ENCODE results near the gene CRYBA2.

The CRYBA2 gene

DNA sequence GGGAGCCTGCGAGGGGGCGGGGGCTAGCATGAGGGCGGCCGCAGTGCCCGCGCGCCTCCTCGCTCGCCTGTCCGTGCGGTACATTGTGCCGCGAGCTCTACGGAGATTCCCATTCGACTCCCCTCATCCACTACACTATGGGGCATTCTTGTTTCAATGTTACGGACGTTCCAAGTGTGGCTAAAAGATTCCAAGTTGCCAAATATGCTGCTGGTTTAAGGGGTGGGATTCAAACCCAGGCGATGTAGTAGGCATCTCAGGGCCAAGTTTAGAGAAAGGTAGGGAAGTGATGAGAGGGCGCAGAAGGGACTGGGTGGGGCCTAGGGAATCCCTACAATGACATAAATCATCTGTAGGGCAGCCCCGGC is 10.0 kb upstream of the CRYBA2 start:
- no peak overlapping the region for H3K4me3 ChIP-seq (ENCODE audit: low read depth, low read length)
- TF ChIP-seq, protein P1, sequence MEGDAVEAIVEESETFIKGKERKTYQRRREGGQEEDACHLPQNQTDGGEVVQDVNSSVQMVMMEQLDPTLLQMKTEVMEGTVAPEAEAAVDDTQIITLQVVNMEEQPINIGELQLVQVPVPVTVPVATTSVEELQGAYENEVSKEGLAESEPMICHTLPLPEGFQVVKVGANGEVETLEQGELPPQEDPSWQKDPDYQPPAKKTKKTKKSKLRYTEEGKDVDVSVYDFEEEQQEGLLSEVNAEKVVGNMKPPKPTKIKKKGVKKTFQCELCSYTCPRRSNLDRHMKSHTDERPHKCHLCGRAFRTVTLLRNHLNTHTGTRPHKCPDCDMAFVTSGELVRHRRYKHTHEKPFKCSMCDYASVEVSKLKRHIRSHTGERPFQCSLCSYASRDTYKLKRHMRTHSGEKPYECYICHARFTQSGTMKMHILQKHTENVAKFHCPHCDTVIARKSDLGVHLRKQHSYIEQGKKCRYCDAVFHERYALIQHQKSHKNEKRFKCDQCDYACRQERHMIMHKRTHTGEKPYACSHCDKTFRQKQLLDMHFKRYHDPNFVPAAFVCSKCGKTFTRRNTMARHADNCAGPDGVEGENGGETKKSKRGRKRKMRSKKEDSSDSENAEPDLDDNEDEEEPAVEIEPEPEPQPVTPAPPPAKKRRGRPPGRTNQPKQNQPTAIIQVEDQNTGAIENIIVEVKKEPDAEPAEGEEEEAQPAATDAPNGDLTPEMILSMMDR (IDR thresholded peaks at IDR 0.05; ENCODE audit: borderline replicate concordance, insufficient read depth, low read depth, low read length) = no peak

DNA sequence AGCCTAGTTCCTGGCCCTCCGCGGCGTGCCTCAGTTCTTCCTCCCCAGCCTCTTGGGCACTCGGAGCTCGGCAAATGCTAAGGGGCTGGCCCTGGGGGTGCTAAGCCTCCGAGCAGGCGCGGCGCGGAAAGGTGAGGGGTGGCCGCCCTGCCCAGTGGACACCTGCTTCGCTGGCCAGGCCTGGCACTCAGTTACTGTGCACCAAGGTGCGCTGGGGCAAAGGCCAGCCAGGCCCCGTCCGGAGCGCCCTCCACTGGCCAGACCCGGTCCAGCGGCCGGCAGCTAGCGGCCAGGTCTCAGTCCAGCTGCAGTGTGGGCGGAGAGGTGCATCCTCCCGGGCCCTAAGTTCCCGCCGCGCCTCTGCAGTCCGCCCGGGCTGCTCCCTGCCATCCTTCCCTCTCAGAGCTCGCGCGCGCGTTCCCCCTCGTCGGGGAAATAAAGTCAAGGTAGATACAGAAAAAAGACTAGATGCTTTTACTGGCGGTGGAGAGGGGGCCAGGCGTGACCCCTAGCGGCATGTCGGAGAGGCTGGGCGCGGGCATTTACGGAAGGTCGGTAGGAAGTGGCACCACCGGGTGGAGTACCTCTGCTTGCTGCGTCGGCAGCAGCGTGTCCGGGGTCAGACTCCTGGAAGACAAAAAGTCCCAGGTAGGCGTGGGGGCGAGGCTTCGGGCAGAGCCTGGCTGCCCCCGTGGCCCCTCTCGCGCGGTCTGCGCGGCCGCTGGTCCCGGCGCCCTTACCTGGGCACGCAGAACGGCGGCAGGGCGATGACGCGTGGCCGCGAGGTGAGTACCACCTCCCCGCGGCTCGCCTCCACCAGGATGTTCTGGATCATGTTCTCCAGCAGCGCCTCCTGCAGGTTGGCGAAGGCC is 9.4 kb upstream of the CRYBA2 start:
- TF ChIP-seq, protein P1 (IDR thresholded peaks at IDR 0.05; ENCODE audit: borderline replicate concordance, insufficient read depth, low read depth, low read length) = peak; percentile 56; the same call in 1 of the 2 replicates
- no peak overlapping the region for H3K4me3 ChIP-seq (ENCODE audit: low read depth, low read length)

DNA sequence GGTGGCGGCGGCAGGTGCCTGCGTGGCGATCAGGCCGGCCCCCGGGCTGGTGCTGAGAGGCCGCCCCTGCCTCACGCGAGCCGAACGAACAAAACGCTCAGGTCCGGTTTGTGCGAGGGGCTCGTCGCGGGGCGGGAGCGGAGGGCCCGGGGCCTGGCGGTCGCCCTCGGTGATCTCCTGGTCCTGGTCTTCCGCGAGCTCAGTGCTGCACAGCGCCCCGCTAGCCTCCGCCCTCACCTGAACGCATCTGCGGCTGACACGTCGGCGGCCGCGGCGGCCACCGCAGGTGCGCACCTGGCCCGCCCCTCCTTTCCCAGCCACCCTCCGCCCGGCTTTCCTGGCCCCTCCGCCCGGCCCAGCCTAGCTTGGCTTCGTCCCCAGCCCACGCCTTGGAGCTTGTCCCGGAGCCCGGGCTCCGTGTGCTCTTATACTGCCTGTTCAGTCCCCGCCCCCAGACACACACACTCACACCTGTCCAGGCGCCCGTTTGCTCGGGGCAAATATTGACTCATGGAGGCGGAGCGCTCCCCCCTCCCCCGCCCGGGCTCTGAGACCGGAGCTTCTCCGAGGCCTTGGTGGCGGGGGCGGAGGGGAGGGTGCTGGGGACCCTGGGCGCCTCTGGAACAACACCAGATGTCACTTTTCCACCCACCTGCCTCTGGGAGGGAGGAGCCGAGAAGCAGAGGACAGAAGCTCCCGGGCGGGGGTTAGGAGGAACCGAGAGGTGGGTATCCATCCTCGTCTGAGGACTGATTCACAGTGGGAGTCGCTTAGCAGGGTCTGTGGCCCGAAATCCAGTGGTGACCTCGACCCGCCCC is 8.6 kb upstream of the CRYBA2 start:
- TF ChIP-seq, protein P1 (IDR thresholded peaks at IDR 0.05; ENCODE audit: borderline replicate concordance, insufficient read depth, low read depth, low read length) = no peak
- no peak overlapping the region for H3K4me3 ChIP-seq (ENCODE audit: low read depth, low read length)

DNA sequence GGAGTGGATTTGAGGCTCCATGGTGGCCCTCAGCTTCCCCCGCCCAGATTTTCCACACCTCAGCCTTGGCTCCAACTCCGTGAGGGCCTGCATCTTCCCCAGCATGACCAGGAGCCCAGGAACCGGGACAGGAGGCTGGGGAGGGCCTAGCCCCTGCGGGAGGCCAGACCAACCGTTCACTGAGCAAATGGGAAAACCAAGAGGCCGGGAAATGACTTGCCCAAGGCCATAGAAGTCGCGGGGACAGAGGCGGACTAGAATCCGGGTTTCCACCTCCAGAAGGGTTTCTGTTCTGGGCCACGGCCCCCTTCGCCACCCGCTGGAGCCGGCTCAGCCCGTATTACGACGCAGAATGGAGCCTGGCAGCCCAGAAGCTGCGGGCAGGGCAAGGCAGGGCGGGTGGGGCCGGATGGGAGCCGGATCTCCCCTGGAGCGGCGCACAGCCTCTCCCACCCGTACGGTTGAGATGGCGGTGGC is 7.9 kb upstream of the CRYBA2 start:
- H3K4me3 ChIP-seq (ENCODE audit: low read depth, low read length) = no peak overlapping the region
- TF ChIP-seq, protein P1 (IDR thresholded peaks at IDR 0.05; ENCODE audit: borderline replicate concordance, insufficient read depth, low read depth, low read length) = no peak

DNA sequence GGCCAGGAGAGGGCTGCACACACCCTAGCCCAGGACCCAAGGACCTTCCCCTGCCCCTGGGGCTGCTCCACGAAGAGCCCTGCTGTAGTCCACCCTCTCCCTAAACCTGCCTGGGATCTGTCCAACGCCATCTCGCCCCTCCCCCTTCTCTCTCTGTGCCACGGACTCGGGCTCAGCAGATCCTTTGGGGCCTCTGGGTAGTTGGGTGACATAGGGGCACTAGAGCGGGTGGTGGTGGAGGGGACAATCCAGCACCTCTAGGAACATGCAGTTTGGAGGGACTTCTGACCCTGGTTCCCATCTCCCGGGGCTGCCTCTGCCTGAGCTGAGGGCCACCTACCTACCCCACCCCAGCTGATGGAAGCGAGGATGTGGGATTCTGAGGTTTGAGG is 7.3 kb upstream of the CRYBA2 start:
- H3K4me3 ChIP-seq (ENCODE audit: low read depth, low read length) = no peak overlapping the region
- TF ChIP-seq, protein P1 (IDR thresholded peaks at IDR 0.05; ENCODE audit: borderline replicate concordance, insufficient read depth, low read depth, low read length) = no peak

DNA sequence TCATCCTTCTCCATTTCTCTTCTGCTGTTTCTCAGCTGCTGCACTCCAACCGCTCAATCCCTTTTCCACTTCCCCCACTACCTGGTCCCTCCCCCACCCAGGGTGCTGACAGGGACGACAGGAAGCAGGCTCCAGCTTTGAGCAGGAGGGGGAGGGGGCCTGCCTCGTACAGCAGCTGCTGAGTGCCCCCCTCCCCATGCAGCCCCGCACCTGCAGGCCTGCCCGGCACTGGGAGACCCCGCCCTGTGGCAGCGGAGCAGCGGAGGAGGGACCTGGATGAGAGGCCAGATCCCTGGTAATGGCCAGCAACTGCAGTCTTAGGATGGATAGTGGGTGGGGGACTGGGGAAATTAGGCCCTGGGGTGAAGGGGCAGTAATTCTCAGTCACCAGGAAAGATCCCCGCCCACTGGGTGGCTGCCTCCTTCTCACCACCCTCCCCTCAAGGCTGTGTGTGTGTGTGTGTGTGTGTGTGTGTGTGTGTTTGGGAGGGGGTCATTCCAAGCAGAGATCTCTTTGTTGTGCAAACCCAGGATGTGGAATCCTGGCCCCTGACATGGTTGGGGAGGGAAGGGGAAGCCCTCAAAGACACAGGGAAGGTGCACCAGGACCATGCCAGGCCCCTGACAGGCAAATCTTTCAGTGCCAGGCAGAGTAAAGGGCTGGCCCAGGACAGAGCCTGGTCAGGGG is 6.8 kb upstream of the CRYBA2 start:
- H3K4me3 ChIP-seq (ENCODE audit: low read depth, low read length) = no peak overlapping the region

More for the DNA sequence above, 6.8 kb upstream of the CRYBA2 start:
- TF ChIP-seq, protein P1 (IDR thresholded peaks at IDR 0.05; ENCODE audit: borderline replicate concordance, insufficient read depth, low read depth, low read length) = no peak

Data from GM12875 (cell line).